Dedifferentiated amniotic fluid mesenchymal stem cell (primary cell): ENCODE data around the gene TIMM23B.
"Not testable (repeated sequence)": the region's sequence is repeated elsewhere in the genome, so short reads cannot be mapped to it uniquely, and the experiment has no call there.

Experiments used
- DNase-seq: peaks from one replicate; pipeline ENCODE4 v3.0.0-alpha.2; 2016; ENCODE audit errors: extremely low spot score

The TIMM23B gene, protein sequence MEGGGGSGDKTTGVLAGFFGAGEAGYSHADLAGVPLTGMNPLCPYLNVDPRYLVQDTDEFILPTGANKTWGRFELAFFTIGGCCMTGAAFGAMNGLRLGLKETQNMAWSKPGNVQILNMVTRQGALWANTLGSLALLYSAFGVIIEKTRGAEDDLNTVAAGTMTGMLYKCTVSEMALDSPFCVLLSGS

GRCh38 chr10:49941447-49942338 is at the start of gene TIMM23B, which contains the start of gene PARG:
TSS of gene TIMM23B (plus strand) at chr10:49942053. CDS start at chr10:49942195, 142 bp downstream.
TSS of gene PARG (minus strand) at chr10:49942027. CDS start at chr10:49941725, 302 bp downstream.
- peak; percentile 75 for DNase-seq

DNA sequence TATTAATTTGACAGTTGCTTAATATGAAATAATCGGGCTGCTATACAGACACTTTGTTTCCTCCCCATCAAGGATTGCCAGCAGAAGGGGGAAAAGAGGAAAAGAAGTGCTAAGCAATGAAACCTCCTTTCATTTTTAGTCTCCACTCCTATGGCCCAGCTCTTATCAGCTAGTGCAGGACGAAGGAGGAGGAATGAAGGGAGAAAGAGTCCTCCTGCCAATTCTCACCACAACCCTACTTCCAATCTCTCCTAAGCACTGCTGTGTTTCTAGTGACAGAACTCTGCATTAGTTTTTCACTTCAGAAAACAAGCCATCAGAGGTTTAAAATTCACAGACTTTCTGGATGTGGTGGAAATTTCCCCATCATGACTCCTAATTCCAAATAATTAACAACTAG is 41.9 kb upstream of the TIMM23B start:
- DNase-seq: not testable (repeated sequence)

DNA sequence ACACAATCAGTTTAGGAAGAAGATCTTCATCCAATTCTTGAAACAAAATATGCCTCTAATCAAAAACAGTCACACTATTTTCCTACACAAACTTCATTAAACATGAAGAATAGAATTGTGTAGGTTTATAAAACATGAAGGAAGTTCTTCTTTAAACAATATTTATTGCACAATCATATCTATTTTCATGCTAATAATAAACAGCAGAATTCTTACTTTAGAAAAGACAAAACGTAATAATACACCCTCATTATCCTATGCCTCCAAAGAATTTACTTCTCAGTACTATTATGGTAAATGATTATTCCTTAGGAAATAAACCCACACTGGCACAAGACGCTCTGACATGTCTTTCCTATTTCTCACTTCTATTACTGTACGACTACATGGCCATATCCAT is 41.4 kb upstream of the TIMM23B start:
- not testable (repeated sequence) for DNase-seq

GRCh38 chr10:49903829-49904228 is 38.0 kb upstream of the TIMM23B start:
- not testable (repeated sequence) for DNase-seq

DNA sequence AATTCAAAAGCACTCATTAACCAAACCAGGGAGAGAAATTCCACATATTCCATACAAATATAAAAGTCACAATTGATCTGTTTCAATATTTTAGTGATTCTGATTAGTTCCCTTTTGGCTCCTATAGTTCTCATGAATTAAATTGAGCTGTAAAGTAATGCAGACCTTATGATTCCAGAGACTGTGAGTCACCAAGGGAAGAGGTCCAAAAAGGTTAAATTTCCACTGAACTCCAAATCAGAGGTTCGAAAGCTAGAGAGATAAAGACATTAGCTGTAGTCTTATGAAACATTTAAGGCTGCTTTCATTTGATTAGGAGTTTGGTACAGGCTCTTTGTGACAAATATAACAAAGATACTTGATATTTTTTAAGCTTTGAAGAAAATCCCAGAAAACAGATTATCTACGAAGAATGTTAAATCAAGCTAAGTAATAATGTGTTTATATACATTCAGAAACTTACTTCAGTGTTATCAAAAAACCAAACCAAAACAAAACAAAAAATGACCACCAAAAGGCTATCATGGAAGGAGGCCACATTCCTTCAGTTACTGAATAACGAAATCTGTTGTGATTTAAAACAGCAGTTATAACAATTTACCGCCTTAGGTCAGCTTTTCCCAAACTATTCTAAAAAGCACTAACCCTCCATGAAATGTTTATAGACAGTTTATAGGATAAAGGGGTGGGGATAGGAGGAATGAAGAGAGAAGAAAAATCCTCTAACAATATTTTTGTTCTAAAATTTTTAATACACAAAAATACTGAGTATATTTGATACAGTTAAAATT is 33.4 kb upstream of the TIMM23B start:
- not testable (repeated sequence) for DNase-seq

DNA sequence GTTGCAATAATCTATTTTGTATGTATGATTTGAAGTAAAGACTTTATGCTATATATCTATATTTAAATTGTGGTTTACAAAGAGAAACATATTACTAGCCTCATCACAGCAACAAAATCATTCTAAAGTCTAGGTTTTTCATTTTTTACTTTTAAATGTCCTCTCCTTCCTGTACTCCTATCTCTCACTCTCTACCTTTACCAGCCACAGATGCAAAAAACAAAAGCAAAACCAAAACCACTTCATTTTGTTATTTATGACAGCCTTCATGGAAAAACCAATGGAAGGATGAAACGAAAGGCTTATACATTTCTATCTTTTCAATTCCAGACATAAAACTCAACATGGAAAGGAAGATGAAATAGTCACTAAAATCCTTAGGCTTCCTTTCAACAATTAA is 31.6 kb upstream of the TIMM23B start:
- not testable (repeated sequence) for DNase-seq

DNA sequence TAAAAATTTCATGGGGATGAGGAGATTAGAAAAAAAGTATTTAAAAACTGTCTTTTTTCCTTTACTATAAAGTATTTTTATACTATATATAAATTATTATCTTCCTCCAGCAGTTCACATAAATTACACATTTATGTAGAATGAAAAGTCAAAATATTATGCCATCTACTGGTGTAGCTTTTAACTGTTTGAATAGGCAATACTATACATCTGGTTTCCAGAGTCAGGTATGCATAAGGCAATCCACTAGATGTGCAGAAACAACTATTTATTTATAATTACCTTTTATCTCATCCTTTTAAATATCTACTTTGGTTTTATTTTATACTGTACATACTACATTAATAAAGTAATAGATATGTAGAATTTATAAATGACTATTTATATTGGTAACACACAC is 25.4 kb upstream of the TIMM23B start:
- DNase-seq: not testable (repeated sequence)

DNA sequence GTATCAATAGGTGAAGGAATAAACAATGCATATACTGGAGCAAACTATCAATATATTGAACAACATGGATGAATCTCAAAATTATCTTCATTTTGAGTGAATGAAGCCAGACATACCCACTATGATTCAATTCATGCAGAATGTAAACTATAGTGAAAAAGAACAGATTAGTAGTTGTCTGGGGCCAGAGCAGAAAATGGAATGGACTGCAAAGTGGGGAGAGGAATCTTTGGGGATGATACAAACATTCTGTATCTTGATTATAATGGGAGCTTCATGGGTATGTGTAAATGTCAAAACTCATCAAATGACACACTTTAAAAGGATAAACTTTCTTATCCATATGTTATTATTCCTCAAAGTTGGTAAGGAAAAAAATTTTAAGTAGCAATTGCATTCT is 23.9 kb upstream of the TIMM23B start:
- DNase-seq: not testable (repeated sequence)

- DNase-seq: not testable (repeated sequence)
These were observed 19.8 kb upstream of the TIMM23B start for GRCh38 chr10:49922041-49922440.

GRCh38 chr10:49923572-49923971 is 18.3 kb upstream of the TIMM23B start:
- not testable (repeated sequence) for DNase-seq

GRCh38 chr10:49931276-49931675 is 10.6 kb upstream of the TIMM23B start:
- not testable (repeated sequence) for DNase-seq

DNA sequence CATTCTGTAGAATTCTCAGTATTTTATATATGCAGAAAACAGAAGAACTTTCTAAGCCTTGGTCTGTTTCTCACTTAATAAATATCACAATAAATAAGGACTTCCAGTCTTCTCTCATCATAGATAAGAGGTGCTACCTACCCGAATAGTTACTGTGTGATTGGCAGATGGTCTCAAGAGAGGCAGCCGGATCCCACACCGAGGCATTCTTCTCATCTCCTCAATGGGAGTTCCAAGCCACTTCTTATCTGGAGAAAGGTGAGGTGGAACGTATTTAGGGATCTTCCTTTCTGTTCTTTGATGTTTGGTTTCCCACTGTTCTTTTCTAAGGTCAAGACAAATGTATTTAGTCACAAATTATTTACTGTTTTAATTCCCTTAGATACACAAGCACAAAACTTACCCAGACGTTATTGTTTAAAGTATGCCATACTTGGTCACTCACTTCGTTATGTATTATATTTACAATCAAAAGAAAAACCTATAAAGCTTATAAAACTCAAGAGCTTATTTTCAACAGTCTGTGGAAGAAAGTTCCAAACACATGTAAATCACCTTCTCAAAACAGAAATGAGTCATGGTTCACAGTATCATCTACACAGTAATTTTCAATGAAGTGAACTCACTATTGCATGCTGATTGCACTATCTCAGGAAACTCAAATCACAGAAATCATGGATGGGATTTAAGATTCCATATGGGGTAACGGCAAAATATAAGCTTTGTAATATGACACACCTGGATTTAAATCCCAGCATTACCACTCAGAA is 9.7 kb upstream of the TIMM23B start:
- DNase-seq: not testable (repeated sequence)

DNA sequence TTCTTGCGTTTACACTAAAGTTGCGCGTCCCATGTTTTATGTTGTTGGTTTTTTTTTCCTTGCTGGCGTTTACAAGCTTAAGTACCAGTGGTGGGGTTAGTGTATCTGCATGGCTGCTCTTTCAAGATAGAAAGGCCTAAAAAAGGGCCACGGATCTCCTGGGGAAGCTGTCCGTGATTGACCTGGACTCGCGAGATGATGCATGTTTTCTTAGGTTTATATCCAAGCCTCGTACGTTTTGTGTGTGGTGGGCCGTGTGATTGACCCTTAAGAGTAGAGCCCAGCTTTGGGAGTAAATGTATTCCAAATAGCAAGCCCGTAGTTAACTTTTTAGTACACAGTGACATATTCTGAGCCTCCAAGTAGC is 469 bp downstream of the TIMM23B start:
- not testable (repeated sequence) for DNase-seq

- DNase-seq: not testable (repeated sequence)
These were observed 1.8 kb downstream of the TIMM23B start for GRCh38 chr10:49943607-49944006.

DNA sequence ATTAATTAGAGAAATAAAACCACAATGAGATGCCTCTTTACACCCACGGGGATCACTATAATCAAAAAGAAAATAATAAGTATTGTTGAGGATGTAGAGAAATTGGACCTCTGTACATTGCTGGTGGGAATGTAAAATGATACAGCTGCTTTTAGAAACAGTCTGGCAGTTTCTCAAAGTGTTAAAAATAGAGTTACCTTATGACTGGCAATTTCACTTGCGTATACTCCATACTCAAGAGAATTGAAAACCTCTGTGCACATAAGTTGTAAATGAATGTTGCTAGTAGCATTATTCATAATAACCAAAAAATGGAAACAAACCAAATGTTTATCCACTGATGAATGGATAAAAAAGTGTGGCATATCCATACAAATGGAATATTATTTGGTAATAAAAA is 6.3 kb downstream of the TIMM23B start:
- not testable (repeated sequence) for DNase-seq

- DNase-seq: not testable (repeated sequence)
These were observed 6.9 kb downstream of the TIMM23B start for GRCh38 chr10:49948737-49949136.

DNA sequence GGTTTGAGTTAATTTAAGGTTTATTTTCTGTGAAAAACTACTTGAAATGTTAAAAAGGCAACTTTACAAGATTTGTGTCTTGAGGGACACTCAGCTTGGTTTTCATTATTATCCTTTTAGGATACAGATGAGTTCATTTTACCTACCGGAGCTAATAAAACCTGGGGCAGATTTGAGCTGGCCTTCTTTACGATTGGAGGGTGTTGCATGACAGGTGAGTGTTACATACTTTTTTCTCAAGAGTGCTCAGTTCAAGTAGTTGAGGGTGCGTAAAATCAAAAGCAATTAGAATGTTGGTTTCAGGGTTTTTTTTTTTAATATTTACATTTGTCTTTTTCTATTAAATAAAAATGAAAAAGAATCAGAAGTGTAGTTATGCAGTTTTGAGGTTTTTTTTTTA is 10.2 kb downstream of the TIMM23B start:
- not testable (repeated sequence) for DNase-seq

DNA sequence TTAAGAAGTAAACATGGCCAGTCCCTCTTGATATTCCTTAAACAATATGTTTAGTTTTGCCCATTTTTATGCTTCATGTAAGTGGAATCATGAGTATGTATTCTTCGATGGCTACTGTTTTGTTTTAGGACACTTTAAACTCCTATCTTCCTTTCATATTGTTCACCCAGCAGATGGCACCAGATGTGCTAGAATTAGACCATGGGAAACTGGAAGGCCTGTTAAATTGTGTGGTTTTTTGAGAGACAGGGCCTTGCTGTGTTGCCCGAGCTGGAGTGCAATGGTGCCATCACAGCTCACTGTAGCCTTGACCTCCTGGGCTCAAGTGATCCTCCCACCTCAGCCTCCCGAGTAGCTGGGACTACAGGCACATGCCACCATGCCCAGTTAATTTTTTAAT is 11.3 kb downstream of the TIMM23B start:
- DNase-seq: not testable (repeated sequence)

DNA sequence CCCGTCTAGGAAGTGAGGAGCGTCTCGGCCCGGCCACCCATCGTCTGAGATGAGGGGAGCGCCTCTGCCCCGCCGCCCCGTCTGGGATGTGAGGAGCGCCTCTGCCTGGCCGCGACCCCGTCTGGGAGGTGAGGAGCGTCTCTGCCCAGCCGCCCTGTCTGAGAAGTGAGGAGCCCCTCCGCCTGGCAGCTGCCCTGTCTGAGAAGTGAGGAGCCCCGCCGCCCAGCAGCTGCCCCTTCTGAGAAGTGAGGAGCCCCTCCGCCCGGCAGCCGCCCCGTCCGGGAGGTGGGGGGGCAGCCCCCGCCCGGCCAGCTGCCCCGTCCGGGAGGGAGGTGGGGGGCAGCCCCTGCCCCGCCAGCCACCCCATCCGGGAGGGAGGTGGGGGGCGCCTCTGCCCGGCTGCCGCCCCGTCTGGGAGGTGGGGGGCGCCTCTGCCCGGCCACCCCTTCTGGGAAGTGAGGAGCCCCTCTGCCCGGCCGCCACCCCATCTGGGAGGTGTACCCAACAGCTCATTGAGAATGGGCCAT is 28.5 kb downstream of the TIMM23B start:
- not testable (repeated sequence) for DNase-seq

- DNase-seq: not testable (repeated sequence)
These were observed 29.6 kb downstream of the TIMM23B start for GRCh38 chr10:49971466-49971865.

DNA sequence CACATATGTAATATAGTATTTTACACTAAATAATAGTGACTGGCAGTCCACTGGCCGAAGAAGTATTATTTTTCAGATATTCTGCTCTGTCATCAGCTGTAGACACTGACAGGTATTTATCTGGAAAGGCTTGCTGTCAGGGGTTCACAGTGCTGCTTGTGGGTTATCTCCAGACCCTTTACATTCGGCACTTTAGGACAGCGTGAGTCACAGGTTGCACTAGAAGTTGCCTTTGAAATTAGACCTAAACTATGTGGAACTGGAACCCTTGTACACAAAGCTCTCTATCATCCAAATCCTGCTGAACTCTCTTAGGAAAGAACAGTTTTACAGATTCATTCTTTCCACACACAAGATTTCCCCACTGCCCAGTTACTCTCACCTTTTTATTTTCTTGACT is 30.2 kb downstream of the TIMM23B start:
- DNase-seq: not testable (repeated sequence)
